GM21717 (cell line): ENCODE measurements around the gene SPI1.

Experiments
- ATAC-seq: cut with Tn5 transposase; IDR thresholded peaks from one replicate; pipeline ENCODE4 v1.9.1; 2021; ENCODE audit warnings: mild to moderate bottlenecking, moderate library complexity; ENCODE audit not compliant: unreplicated experiment

SPI1 gene

DNA sequence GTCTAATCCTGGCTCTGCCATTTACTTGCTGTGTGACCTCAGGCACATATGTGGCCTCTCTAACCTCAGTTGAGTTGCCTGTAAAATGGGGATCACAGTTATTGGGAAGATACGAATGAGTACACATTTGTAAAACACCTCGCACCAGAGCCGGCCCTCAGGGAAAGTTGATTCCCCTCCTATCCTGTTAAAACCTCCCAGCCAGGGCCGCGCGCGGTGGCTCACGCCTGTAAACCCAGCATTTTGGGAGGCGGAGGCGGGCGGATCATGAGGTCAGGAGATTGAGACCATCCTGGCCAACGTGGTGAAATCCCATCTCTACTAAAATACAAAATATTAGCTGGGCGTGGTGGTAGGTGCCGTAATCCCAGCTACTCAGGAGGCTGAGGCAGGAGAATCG, 18.0 kb downstream of the SPI1 start:
- no peak for ATAC-seq

DNA sequence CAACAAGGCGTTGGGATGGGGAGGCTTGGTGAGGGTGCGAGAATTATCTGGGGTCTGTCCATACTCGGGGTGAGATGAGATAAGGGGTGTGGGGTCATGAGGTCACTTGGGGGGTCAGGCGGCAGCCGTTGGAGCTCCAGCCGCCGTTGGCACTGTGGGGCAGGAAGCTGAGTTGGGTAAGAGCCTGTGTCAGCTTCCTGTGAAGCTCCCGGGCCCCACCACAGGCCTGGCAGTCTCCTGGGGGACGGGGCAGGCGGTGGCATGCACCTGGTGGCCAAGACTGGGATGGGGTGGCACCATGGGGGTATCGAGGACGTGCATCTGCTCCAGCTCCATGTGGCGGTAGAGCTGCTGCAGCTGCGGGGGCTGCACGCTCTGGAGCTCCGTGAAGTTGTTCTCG, 18.8 kb downstream of the SPI1 start:
- ATAC-seq = no peak

DNA sequence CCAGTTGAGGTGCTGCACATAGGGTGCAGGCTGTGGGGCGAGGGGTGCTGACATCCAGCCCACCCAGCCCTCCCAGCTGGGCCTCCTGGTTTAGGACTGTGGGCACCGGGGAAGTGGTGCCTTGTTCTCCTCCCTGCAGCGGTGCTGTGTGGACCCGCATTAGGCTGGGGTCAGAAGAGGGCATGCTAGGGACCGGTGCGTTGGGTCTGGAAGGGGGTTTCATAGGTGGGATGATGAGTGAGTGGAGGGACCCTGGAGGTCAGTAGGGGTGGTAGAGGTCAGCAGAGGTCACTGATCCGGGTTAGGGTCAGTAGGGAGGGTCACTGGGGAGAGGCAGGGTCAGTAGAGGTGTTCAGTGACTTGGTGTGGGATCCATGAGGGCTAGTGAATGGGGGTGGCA, 19.2 kb downstream of the SPI1 start:
- ATAC-seq = no peak

DNA sequence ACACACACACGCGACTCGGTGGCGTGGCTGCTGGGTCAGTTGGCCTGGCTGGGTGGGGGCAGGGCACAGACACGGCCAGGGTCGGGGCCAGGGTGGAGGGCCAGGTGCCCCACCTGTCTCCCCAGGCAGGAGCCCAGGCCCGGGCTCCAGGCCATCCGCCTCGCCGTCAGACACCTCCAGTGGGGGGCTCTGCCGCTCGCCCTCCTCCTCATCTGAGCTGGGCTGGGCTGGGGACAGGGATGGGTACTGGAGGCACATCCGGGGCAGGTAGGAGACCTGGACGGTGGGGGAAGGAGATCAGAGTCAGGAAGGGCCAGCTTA, 19.7 kb downstream of the SPI1 start:
- ATAC-seq = no peak

DNA sequence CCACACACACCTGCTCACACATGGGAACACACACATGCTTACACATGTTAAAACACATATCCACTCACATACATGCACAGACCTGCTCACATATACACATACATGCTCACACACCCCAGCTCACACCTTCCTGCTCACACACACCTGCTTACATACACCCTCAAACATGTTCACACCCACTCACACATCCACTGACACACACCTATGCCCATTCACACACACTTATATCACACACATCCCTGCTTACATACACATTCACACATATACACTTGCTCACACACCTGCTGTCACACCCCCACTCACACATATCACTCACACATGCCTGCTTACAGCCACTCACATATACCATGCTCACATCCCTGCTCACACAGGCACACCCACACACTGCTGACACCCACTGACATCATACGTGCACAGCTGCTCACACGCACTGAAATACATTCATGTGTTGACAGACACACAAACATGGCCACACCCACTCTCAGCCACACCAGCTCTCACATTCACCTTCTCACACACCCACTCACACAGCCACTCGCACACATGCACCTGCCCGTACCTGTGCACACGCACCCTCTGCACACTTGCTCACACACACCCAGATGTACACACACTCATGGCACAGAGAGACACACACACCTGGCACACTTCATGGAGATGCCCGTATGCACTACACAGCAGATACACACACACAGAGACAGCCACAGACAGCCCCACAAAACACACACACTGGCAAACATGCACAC, 20.2 kb downstream of the SPI1 start:
- ATAC-seq = no peak

DNA sequence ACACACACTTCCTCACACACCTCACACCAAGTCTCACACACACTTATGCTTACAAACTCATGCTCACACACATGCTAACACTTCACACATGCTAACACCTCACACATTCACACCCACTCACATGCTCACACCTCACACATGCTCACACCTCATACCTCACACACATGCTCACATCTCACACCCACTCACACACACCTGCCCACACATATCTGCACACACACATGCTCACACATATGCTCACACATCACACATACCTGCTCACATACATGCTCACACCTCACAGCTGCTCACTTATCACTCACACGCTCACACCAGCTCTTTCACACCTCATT, 21.4 kb downstream of the SPI1 start:
- ATAC-seq = no peak

DNA sequence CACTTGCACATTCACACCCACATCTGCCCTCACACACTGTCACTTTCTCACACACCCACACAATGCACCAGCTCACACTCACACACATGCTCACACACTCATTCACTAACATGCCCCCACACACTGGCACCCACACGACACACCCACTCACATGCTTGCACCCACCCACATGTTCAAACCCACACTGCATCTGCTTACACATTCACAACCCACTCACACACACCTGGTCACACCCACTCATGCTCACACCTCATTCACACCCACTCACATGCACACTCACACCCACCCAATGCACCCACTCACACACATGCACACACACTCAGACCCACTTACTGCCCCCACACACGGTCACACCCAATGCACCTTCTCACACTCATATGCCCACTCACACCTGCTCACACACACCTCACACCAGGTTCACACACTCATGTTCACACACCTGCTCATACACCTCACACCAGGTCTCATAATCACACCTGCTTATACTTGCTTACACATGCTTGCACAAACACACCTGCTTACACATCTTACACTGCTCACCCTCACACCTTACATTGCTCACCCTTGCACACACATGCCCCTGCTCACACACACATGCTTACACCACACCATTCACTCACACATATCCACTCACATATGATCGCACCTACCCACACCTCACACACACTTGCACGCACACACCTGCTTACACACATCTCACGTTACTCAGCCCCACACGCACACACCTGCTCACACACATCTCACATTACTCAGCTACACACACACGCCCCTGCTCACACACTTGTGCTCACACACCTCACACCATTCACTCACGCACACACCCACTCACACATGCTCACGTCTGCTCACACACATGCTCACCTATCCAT, 22.0 kb downstream of the SPI1 start:
- no peak for ATAC-seq

DNA sequence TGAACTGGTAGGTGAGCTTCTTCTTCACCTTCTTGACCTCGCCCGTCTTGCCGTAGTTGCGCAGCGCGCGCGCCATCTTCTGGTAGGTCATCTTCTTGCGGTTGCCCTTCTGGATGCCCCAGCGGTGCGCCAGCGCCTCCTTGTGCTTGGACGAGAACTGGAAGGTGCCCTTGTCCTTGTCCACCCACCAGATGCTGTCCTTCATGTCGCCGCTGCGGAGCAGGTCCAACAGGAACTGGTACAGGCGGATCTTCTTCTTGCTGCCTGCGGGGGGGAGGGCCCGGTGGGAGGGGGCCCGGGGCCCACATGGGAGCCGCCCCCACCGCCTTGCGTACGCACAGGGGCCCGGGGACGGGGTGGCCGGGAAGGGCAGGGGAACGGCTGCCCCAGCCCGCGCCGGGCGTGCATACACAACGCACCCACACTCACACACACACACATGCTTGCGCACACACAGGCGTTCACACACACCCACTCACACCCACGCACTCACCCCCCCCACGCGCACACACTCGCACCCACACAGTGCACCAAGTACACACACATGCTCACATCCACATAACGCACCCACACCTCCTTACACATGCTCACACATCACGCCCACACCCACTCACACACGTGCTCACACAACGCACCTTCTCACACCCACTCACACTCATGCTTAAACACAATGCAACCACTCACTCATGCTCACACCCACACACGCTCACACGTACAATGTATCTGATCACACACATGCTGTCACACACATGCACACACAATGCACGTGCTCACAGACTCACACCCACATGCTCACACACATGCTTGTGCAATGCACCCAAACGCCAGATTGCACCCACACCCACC, 22.8 kb downstream of the SPI1 start:
- ATAC-seq = no peak

DNA sequence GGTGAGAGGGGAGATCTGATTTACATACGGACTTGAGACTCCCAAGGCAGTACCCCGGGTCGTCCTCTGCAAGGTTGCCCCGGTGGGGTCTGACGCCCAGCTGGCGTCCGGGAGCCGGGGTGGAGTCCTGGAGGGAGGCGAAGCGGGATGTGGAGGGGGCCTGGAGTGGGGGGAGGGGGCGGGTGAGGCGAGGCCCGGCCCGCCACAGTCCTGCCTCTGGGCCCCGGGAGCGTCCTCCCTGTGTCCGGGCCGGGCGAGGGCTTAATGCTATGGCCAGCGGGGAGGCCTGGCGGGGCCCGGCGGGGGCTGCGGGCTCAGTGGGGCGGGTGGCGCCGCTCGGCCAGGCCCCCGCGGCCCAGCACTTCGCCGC, 23.4 kb downstream of the SPI1 start:
- no peak for ATAC-seq

DNA sequence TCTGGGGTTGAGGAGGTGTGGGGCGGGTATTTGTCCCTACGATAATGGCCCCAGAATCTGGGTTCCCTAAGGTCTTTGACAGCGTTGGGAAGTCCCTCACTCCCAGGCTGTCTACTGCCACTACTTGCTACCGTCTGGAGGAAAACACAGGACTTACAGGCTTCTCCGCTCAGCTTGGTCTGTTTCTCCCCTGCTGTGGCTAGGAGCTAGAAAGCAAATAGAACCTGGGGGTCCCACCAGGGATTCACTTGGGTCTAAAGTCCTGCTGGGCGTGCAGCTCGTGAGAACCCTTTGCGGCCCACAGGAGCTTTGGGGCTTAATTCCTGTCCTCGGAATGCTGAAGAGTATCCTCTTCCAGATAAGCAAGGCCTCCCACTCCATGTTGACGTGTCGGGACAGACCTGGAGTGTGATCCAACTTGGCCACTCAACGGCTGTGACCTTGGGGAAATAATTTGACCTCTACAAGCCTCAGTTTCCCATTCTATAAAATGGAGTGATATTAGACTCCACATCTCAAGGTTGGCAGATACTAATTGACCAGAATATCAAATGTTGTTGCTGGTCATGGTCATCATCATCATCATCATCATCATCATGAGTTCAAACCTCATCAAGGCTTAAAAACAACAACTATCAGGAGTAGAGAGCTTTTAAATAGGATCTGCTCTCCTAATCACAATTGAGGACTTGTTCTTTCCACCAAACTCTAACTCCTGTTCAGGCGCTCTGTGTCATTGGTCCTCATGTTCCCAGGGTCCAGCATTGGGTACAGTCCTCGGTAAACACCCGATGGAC, 24.2 kb downstream of the SPI1 start:
- ATAC-seq = no peak

DNA sequence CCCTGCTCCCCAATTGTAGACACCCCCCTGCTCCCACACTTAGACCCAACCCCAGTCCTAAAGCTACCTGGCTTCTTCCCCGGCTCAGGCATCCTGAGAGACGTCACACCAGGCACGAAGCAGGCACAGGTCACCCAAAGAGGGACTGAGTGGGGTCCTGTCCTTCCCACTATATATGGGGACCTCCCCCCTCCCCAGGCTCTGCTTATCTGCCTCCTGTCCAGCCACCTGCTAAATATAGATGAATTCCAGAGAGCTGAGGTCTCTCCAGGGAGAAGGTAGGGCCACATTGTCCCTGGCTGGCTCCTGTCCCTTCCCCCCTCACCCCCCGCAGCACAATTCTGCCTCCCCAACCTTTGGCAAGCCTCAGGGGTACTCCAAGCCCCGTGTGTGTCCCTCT, 25.8 kb downstream of the SPI1 start, which contains the start of gene MYBPC3:
Gene MYBPC3, minus strand, starts transcription at position 147 of the 400 bp plus-strand sequence. Its CDS starts 55 bp downstream, at position 92.
- ATAC-seq = no peak

DNA sequence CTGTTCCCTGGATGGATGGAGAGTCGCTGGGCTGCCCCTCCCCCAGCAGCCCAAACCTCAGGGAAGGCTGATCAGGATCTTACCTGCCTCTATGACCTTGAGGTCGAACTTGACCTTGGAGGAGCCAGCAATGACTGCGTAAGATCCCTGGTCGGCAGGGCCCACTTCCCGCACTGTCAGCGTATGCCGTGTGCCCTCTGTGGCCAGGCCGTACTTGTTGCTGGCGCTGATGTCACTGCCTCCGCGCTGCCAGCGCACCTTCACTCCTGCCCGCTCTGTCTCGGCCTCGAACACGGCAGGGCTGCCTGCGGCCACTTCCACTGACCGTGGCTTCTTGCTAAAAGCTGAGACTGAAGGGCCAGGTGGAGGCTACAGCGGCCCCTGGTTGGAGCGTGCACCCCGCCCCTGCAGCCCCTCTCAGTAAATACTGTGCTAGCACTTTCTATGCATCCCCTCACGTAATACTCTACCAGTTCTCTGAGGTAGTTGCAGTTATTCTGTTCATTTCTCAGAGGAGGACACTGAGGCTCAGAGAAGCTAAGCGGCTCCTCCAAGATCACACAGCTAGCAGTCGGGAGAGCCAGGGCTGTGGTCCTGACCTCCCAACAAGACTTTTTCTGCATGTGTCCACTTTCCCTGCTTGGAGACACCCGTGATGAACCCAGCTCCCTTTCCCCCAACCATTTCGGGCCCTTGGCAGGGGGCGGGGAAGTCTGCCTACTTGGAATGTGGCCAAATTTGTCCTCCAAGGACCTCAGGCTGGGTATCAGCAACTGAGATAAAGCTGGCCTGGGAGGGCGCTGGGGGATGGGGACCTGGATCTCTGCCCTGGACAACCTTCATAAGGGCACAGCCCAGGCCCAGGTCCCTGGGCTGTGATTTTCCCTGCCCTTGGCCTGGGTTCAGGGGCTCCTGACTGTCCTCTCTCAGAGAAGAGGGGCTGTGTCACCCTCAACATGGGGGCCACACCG, 26.9 kb downstream of the SPI1 start:
- no peak for ATAC-seq

DNA sequence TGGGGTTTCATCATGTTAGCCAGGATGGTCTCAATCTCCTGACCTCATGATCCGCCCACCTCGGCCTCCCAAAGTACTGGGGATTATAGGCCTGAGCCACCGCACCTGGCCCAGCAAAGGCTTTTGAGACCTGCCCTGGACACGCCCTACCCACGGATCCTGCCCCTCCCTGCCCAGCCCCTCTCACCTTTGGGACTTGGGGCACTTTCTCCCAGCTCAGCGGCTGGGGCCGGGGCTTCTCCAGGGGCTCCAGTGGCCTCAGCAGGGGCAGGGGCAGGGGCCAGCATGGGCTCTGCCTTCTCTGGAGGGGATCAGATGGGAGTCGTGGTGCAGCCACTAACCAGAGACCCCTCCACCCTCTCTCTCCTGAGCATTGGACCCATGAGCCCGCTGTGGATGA, 28.0 kb downstream of the SPI1 start:
- ATAC-seq = no peak

DNA sequence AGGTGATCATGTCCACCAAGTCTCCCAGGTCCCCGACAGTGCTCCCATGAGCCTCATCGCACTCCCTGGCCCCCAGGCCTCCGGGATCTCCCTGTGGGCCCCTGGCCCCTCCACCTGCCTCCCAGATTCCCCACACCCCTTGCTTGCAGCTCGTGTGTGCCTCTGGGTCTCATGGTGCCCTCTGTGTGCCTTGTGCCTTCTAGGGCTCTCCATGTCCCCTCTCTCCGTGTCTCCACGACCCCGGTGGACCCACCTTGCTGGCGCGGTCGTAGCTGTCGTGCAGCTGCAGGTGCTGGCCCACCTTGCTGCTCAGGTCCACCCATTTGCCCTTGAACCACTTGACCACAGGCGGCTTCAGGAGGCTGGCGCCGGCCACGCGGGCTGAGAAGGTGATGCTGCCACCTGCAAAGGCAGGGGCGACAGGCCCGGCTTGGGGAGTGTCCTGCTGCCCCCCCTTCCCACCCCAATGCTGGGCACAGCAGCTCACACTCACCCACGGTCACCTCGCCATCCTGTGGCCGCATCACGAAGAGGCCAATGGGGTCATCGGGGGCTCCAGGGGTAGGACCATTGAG, 28.7 kb downstream of the SPI1 start:
- no peak for ATAC-seq

DNA sequence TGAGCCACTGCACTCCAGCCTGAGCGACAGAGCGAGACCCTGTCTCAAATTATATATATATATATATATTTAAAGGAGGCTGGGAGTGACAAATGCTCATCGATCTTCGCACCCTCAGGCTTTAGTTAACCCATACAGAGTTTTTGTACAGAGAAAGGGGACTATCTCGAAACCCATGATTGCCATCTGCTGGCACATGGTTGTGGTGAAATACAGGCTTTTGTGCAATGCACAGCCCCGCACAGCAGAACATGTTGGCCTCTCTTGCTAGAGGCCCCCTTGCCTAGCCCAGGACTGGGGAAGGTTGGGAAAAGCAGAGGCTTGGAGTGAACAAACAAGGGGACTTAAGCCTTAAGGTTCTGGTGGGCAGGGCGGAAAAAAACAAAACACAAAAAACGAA, 29.5 kb downstream of the SPI1 start:
- no peak for ATAC-seq

DNA sequence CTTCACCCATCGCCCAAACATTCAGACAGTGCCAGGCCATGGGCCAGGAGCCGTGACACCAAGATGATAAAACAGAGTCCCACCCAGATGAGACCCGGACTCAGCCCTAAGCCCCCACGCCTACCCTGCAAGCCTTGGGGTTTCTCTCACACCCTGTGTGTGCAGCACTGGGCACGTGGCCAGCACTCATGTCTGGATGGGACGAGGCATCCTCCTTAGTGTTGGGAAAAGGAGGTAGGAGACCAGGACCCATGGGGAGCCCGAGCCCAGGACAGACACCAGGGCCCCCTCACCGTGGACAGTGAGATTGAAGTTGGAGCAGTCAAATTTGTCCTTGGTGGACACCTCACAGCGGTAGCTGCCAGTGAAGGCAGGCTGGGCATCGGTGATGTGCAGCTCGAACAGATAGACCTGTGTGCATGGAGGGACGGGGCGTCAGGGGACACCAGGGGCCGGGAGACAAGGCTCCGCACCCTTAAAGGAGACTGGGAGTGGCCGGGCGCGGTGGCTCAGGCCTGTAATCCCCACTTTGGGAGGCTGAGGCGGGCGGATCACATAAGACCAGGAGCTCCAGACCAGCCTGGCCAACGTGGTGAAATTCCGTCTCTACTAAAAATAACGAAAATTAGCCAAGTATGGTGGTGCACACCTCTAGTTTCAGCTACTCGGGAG, 30.1 kb downstream of the SPI1 start:
- ATAC-seq = no peak

DNA sequence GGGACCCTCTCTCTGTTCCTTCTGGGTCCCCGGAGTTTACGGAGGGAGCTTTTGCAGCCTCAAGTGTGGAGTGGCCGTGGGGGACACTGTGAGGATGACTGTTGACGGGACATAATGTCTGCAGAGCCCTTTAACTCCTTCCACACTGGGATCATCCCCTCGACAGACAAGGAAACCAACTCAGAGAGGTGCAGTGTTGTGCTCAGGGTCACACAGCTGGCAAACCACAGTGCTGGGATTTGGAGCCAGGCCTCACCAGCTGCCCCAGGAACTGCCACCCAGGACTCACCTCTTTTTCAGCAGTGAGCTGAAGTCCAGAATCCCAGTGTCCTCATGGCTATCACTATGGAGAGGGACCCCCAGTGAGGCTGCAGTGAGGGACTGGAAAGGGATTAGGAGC, 31.2 kb downstream of the SPI1 start:
- no peak for ATAC-seq

DNA sequence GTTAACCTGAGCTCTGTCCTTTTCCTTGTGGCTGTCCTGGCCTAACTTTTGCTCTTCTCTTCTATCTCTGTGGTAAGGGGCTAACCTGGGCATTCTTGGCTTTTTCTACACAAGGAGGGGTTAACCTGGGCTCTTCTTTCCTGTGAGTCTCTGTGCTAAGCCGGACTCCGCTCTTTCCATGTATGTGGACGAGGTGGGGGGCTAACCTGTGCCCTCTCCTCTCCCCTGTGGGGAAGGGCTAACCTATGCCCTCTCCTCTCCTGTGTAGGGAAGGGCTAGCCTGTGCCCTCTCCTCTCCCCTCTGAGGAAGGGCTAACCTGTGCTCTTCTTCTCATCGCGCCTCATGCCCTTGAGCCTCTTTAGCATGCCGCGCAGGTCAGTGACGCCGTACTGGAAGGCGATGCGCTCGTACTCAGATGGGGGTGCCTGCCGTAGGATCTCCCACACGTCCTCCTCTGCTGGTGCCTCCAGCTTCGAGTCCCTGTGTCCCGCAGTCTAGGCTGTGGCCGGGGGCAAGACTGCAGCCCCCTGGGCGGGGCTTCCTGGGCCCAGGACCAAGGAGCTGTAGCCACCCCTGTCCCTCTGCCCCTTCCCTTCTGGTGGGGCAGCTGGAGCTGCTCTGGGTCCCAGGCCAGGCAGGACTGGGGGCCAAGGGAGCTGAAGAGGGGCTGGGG, 32.3 kb downstream of the SPI1 start:
- no peak for ATAC-seq
